Stimulated activated CD8-positive, alpha-beta memory T cell treated with anti-CD3 and anti-CD28 coated beads, Interleukin-4, amount 100 ng/mL, for 24 hours (primary cell): Measurements from ENCODE around the gene ZNF516.

Experiments
- DNase-seq: peaks from one replicate; pipeline ENCODE4 v3.0.0-alpha.2; 2020; ENCODE audit warnings: low read depth

The ZNF516 gene

DNA sequence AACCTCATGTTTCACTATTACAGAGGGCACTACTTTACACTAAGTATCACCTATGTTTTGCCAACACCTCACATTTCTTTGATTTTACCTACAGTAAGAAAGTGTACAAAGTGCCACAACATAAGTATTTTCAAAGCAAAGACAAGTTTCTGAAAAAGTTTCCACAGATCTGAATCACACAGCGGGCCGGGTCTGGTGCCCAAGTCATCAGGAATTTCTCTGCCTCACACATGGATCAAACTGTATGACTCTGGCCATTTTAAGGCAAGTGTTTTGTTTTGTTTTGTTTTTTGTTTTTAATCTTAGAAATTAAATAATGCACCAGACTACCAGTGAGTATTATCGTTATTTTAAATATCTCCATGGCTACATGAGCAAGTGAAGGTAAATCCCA, 73.4 kb downstream of the ZNF516 start:
- no peak for DNase-seq

DNA sequence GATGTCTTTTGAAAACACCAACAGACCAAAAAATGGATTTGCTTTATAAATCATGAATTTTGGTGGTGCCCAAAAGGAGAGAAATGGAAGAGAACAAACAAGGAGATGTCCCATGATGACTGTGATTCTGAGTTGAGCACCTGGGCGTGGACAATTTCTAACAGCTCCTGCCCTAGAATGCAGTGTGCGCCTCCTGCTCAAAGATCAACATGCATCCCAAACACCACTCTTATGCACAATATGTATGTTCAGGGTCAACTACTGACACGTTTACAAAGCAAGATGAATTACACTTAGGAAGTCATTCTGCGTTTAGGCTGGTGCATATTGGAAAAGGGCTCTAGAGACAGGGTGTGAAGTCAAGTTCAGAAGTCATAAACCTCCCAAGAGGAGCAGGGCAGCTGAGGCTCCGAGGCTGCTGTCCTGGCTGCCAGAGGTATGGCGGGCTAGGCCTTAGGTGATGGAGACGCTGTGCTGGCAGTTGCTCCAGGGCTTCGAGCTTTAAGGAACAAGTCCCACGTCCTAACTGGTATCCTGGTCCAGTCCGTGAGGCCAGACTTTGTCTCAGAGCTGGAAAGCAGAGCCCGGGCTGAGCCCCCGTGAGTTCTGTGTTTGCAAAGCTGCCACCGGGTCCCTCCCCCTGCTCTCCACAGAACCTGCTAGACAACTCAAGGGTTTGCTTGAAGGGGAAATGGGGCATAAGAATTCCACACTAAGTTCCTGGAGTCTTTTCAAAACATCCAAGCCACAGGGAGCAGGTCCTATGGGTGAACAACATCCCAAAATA, 74.0 kb downstream of the ZNF516 start:
- no peak for DNase-seq

DNA sequence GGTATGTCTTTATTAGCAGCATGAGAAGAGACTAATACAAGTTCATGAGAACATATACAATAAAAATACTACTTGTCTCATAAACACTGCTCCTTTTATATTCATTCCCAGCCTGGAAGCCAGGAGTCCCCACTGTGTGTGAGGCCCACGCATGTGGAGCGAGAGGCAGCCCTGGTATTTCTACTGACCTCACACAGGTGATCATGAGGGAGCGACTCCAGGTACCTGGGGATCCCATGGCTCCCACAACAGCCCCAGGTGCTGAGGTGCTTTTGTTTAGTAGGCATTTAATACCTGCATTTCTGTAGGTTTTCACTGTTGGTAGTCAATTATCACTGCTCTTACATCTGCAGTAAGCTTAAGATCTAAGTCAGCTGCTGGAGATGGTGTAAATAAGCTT, 75.2 kb downstream of the ZNF516 start:
- no peak for DNase-seq

DNA sequence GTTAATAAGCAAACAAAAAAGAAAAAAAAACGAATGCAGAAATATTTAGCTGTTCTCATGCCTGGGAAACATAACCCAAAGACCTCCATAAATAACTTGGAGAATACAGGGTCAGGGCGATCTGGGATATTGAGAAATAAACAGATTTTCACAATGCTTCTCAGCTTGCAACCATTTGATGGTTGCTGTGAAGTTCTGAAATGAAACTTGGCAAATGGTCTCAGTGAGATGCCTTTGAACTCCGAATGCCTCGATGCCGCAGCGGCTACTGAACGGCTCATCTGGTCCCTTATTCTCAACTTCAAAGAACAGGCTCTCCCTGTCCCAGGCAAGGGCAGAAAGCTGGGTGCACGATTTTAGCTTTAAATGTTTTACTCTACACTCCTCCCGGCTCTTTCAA, 78.1 kb downstream of the ZNF516 start:
- DNase-seq, result no peak

DNA sequence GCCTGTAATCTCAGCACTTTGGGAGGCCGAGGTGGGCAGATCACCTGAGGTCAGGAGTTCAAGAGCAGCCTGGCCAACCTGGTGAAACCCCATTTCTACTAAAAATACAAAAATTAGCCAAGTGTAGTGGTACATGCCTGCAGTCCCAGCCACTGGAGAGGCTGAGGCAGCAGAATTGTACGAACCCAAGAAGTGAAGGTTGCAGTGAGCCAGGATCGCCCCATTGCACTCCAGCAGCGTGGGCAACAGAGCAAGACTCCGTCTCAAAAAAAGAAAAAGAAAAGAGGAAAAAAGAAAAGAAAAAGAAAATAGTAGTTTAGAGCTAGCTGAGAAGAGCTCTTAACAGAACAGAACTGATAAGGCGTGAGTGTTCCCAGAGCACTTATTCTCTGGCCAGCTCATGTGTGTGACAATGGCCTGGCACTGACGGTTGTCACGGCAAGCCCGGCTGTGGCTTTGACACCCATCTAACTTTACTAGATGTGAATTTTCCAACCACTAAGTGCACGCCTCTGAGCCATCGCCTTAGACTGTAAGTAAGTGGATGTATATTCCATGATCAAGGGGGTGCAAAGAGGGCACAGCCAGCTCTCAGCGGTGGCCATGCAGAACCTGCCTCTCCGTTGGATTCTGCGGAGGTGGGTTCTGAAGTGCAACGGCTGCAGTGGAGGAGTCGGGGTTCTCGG, 80.0 kb downstream of the ZNF516 start:
- DNase-seq, result no peak

DNA sequence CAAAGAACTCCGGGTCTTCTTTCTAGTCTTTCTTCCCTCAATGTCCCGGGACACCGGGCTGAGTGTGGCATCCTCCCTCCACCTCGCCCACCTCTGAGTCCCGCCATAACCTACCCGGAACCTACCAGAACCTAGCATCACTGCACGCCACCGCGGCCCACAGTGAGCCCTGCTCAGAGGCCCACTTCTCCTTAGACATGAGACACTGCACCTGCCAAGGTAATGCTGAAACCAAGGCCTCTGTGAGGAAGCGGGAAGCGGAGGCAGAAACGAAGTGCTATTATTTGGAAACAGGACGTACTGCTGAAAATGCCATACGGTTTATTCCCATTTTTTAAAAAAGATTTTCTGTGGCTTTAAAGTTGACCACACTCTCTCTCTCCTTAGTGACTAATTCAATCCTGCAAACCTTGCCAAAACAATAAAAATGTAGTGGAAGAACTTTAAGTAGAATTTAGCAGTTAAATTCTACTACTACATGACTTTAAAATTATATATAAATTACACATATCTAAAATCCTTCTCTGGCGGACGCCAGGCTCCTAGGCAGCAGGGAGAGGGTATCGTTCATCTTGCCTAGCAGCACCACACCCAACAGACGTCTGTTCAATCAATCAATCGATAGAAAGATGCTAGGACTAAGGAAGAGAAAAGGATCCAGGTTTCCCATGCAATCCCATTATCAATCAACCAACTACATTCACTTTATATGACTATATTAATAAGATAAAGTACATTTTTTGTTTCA, 82.0 kb downstream of the ZNF516 start:
- DNase-seq, result no peak

DNA sequence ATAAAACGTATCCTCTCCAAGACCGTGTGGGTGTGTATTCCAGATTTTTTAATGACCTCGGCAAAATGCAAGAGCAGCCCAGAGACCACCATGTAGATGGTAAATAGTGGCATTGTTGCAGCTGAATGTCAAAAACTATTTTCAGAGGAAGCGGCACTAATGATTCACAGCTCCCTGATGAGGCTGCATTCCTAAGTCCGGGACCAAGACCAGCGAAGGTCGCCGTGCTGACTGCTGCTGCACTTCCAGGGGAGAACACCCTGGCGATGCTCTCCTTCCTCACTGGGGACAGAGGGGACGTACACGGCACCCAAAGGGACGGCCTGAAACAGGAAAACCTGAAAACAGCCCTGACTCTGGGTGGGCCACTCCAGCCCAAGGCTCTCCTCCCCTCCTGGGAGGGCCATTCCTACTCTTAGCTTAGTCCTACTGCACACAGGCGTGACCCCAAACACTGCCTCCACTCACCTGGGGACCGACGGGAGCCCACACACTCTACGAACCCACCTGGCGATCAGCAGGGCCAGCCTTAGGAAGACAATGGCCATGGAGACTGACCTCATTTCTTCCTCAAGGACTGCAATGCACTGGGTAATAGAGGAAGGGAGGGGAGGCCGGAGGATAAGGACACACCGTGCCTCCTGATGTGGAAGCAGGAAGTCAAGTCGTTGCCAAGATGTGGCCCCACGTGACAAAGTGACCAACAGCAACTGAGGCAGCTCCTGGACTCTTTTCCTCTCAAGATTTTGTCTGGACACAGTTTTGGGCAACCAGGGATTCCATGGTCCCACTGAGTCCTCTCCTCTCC, 82.8 kb downstream of the ZNF516 start:
- no peak for DNase-seq

DNA sequence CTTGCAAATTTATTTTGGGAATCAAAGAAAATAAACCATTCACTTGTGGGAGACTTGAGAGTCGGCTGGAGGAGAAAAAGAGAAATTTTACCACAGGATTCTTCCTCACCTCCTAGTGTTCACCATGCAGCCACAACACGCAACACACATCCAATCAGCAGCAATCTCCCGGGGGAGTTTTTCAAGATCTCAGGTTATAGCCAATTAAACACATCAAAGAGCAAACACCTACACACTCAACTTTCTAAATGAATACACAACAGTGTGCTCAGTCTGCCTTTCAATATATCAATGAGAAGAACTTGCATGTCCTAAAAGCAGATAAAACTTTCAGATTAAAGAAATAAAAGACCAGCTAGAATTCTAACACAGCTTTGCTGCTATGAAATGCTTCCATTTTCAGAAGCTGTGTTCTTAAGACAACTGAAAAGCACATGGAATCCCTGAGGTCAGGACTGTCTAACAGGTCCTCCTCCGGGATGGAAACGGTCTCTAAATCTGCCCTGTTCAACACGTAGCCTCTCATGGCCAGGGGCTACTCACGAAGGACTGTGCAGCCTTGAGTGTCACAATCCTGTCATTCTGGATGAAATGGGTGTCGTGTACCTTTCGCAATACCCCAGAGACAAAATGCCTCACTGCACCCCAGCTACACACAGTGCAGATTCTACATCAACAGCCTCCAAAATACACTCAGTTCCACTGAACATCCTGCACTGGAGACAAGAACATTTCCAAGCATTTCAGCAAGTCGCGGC, 84.2 kb downstream of the ZNF516 start:
- DNase-seq, result no peak

DNA sequence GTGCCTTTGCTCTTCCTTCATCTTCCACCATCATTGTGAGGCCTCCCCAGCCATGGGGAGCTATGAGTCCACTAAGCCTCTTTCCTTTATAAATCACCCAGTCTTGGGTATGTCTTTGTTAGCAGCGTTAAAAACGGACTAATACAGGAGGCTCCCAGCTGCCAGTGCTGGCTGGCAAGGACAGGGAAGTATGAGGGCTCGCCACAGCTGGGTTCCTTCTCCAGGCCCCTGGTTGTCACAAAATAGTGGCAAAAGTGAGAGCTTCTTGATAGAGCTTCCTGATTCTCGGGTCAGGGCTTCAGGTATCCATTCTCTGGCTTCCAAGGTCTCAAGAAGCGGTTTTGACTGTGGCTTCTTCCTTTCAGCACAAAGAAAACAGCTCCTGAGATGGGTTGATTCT, 85.0 kb downstream of the ZNF516 start:
- DNase-seq, result no peak

DNA sequence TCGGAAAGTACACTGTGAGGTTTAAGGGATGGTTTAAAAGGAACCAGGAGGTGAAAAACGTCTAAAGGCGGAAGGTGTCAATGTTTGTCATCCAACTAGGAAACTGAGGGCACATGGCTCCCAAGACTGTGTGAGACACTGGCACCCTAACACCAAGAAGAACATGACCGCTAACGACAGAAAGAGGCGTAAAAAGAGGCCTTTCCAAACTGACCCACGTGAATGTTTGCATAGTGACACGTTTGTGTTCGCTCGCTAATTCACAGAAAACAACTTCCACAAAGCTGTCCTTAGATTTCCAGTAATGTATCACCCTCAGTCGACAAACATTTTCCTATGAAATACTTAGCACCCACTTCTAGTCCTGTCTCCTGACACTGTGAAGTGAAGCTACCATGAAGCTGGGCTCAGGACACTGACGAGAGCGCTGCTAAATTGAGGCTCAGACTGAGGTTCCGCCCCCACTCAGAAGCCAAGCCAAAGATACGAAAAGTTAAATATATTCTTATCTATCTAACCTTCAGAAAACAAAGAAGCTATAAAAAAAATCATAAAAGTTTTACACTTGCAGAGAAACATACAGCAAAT, 86.5 kb downstream of the ZNF516 start:
- no peak for DNase-seq

DNA sequence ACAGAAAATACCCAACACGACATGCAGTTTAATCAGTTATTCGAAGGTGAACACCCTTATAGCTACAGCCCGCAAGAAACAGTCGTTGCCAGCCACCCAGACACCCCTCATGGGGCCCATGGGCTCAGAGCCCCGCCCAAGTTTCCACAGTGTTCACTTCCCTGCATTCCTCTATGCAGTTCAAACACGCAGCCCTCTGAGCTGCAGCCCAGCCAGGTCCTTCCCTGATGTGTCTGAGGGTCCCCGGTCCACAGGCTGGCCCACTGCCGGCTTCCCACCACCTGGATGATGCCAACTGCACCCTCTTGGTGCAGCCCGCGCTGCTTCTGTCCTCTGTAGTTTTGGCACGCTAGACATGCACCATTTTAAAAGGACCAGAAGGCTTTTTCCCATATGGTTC, 87.4 kb downstream of the ZNF516 start:
- no peak for DNase-seq

DNA sequence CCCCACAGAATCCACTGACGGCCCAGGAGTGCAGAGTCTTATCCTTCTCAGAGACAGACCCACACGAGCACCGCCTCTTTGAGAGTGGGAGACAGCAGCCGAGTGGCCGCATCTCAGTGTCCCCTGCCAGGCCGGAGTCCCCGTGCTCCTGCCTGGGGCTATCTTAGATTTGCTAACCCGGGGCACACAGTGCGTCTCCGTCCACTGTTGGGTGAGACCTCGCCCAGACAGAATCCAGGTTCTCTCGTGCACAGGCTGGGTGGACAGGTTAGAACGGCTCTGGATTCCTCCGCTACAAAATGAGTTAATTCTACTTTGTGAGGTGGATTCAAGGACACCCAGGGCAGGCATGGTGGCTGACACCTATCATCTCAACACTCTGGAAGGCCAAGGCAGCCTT, 88.3 kb downstream of the ZNF516 start:
- no peak for DNase-seq

DNA sequence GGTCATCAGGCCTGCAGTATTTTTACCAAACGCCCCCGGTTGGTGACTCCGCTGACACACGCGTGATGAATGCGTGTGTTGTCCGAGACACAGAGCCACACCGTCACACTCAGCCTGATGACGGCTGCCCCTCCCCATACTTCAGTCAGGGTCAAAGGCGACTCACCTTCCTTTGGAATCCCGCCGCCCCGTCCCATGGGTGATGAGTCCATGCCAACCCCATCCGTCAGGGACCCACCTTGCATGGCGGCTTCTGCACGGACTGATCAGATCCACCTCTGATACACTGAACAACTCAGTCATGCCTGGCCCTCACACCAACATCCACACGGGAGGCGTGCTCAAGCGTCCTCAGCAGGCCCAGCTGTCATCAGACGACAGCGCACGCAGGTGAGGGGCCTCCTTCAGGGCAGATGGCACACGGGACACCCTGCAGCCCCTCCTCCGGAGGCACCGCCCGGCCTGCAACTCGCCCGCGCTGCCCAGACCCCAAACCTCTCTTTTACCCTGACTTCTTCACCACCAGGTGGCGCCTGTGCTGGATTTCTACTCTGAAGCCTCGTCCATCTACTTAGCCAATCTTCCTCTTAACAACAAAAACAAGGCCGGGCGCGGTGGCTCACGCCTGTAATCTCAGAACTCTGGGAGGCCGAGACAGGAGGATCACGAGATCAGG, 89.2 kb downstream of the ZNF516 start:
- DNase-seq, result peak; percentile 58

DNA sequence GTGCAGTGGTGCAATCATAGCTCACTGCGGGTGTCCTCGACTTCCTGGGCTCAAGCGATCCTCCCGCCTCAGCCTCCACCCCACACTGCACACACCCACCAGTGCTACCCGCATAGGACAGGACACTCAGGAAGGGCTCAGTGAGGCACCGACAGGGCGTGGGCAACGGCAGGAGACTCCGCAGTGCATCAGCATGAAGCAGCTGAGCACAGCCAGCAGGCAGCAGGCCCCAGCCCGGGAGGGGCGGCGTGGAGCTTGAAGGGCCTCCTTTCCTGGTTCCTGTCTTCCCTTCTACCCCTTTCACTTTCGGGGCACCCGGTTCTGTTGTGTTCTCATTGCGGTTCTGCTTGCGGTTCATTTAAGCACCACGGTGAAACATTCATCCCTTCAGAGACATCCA, 89.8 kb downstream of the ZNF516 start:
- DNase-seq, result no peak

DNA sequence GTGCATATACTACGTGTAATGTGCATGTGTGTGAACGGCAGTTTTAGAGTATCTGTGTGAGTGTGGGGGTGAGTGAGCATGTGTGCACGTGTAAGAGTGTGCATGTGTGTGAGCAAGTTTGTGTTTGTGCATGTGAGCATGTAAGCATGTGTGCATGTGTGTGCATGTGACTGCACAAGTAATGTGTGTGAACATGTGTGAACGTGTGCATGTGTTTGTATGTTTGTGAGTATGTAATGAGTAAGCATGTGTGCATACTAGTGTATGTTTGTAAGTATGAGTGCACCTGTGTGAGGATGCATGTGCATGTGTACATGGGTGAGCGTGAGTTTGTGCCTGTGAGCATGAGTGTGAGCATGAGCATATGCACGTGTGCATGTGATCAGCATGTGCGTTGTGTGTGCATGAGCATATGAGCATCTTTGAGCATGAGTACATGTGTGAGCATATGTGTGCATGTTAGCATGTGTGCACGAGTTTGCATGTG, 90.7 kb downstream of the ZNF516 start:
- no peak for DNase-seq

DNA sequence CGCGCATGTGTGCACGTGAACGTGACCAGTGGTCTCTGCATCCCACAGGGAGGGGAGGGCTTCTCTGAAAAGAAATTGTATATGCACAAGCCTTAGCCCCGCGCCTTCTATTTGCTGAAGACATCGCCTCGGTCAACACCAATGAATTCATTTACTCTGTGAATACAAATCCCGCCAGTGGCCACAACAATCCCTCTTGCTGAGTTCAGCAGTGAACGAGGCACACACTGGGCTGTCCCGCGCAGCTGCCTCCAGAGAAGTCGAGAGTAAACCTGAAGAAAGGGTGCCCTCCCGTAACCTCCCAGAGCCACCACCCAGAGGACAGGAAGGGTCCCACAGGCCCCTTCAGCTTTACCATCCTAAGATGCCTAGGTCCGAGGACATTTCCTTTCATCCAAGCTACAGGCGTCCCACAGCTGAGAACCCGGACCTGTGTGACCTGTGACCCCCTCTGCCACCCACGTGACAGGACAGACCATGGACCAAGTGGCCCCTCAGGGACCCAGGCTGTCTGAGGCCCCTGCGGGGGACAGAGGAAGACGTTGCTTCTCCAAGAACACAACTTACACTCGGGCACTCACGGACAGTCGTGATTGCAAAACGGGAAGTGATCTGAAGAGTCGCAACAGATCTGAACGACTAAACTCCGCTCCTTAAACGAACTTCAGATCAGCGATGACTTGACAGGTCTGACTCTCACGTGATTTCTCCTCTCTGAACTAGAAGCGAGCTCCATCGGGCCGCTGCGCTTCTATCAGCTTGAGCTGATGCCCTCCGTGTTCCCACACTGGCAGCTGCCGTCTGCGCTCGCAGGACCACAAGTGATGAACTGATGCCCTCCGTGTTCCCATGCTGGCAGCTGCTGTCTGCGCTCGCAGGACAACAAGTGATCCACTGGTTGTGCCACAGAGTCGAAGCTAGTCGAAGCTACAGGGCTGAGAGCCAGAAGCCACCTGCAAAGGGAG, 92.7 kb downstream of the ZNF516 start:
- no peak for DNase-seq

DNA sequence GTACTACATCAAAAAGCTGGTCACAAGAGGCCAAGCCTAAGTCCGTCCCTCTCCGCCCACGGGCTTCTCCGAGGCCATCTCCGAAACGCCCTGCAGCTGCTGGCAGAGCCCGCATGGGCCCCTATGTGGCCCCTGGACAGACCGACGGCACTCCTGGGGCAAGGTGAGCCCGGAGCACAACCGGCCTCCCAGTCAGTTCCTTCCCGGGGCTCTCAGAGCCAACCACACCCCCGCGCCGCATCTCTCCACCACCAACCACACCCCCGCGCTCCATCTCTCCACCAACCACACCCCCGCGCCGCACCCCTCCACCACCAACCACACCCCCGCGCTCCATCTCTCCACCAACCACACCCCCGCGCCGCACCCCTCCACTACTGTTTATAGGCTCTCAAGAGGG, 93.5 kb downstream of the ZNF516 start:
- no peak for DNase-seq

DNA sequence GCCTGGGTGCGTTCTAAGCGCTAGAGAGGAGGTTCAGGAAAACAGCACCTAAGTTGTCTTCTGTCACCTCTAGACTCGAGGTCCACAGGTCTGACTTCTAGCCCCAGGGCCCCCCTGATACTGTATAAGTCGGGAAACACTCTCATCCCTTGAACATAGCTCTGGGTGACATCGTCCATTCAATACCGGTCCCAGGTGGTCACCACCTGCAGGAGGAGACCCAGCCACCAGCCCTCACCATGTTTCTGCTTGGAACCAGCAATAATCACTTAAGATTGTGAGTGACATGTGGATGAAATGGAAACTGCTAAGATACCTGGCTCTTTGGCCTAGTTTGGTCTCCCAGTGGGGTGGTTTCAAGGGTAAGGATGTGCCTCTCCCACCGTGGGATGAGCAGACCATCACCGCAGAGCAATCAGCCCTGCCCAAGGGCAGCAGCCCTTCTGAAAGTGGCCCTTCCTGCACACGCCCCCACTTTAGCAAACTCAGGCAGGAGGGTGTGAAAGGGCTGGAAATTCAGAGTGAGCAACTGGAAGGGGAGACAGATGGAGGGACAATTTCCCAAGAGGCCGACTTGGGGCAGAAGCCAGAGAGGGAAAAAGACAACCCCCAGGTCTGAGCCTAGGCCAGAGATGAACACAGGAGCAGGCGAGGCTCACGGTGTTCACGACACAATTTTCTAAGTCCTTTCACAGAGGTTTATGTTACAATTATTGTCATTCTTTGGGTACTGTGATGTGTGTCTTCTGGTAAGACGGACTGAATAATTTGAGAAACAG, 95.2 kb downstream of the ZNF516 start:
- no peak for DNase-seq
